HEK293T (cell line): Measurements from ENCODE around the gene RNU6-1.

Experiments used
- CTCF ChIA-PET: fragments of 350-600 bp; formaldehyde crosslinking; extraction: SDS; loops from one replicate; lab custom pipeline; 2021; ENCODE audit warnings: antibody characterized with exemption, inconsistent platforms; lab: Yijun Ruan, JAX
- POLR2A ChIA-PET: fragments of 350-600 bp; formaldehyde crosslinking; extraction: SDS; loops from one replicate; lab custom pipeline; 2020; ENCODE audit warnings: antibody characterized with exemption, inconsistent platforms; lab: Yijun Ruan, JAX
- DNase-seq: peaks from one replicate; pipeline ENCODE4 v3.0.0; 2012; ENCODE audit warnings: mixed read lengths; ENCODE audit errors: extremely low spot score
- ARNT ChIP-seq: fragments of 450-650 bp; IDR thresholded peaks from 2 replicates; pipeline ENCODE4 v1.6.1; 2017; ENCODE audit warnings: mild to moderate bottlenecking
- BHLHE40 ChIP-seq: fragments of 450-650 bp; IDR thresholded peaks from 2 replicates; pipeline ENCODE4 v1.6.1; 2016; ENCODE audit warnings: mild to moderate bottlenecking, moderate library complexity, borderline replicate concordance
- CTBP1 ChIP-seq: fragments of 450-650 bp; IDR thresholded peaks from 2 replicates; pipeline ENCODE4 v1.6.1; 2016; ENCODE audit warnings: borderline replicate concordance
- ELF4 ChIP-seq: fragments of 450-650 bp; IDR thresholded peaks from 2 replicates; pipeline ENCODE4 v1.6.1; 2017; ENCODE audit warnings: antibody characterized with exemption
- FOXA1 ChIP-seq: fragments of 450-650 bp; IDR thresholded peaks from 2 replicates; pipeline ENCODE4 v1.6.1; 2016; ENCODE audit warnings: mild to moderate bottlenecking
- FOXK2 ChIP-seq: fragments of 450-650 bp; IDR thresholded peaks from 2 replicates; pipeline ENCODE4 v1.6.1; 2016; ENCODE audit warnings: mild to moderate bottlenecking
- FOXM1 ChIP-seq: fragments of 450-650 bp; IDR thresholded peaks from 2 replicates; pipeline ENCODE4 v1.6.1; 2017; ENCODE audit warnings: mild to moderate bottlenecking, borderline replicate concordance
- HDGF ChIP-seq: fragments of 450-650 bp; IDR thresholded peaks from 2 replicates; pipeline ENCODE4 v1.6.1; 2017; ENCODE audit warnings: antibody characterized with exemption, borderline replicate concordance
- L3MBTL2 ChIP-seq: fragments of 450-650 bp; conservative IDR thresholded peaks from 2 replicates; pipeline ENCODE4 v1.6.1; 2016; ENCODE audit warnings: mild to moderate bottlenecking
- LEF1 ChIP-seq: fragments of 450-650 bp; IDR thresholded peaks from 2 replicates; pipeline ENCODE4 v1.6.1; 2017; ENCODE audit warnings: mild to moderate bottlenecking, borderline replicate concordance
- NFRKB ChIP-seq: fragments of 450-650 bp; IDR thresholded peaks from 2 replicates; pipeline ENCODE4 v1.6.1; 2016; ENCODE audit warnings: mild to moderate bottlenecking, moderate library complexity
- SP1 ChIP-seq: fragments of 450-650 bp; IDR thresholded peaks from 2 replicates; pipeline ENCODE4 v1.6.1; 2017
- SUZ12 ChIP-seq: fragments of 450-650 bp; IDR thresholded peaks from 2 replicates; pipeline ENCODE4 v1.6.1; 2016; ENCODE audit warnings: mild to moderate bottlenecking
- TARDBP ChIP-seq: fragments of 450-650 bp; IDR thresholded peaks from 2 replicates; pipeline ENCODE4 v1.6.1; 2016
- ZNF384 ChIP-seq: fragments of 450-650 bp; IDR thresholded peaks from 2 replicates; pipeline ENCODE4 v1.6.1; 2016
- TF ChIP-seq, protein P1 (sequence below): fragments of 450-650 bp; IDR thresholded peaks from 2 replicates; pipeline ENCODE4 v1.6.1; 2016

RNU6-1 gene

DNA sequence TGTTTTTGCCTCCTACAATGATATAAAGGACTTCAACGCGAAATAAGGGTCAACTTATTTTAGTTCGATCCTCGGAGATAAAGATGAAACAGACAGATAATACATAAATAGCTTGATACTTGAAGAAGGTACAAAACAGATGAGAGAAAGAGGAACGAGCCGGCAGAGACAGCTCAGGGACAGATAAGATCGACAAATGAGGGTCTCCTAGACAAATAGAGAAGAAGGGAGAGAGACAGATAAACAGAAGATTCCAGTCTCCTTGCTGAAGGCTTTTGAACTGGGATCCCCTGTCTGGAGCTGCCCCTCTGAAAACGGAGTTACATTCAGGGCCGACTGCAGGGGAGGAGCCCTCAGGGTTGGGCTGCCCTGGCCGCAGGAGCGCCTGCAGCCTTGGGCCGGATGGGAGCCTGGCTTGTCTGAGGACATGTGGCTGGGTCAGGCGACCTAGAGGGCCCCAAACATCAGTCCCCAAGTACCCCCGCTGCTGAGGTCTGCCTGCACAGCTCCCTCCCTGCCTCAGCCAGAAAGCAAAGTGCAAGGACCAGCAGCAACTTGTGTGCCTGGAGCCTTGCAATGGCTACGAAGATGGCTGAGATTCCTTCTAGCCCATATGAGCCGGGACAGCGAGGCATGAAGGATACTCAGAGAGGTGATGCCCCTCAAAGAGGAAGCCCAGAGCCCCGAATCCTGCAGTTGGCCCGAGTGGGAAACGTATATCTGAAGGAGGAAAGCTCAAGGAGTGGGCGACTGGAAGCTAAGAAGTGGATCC lies 15.5 kb downstream of the RNU6-1 start:
- no peak for DNase-seq
- POLR2A ChIA-PET, result interaction anchor here (0.8 to 1.4 kb wide), 4 partner anchors 33 to 323 kb away, joined by 3 to 4 read pairs (median 3); no protein-coding TSS in a partner anchor
- TF ChIP-seq SUZ12, result no peak
- CTCF ChIA-PET, result interaction anchor here (0.6 to 1.4 kb wide), 6 partner anchors 12 to 1258 kb away, joined by 3 to 9 read pairs (median 3); partner anchors contain the start of gene CLN6

DNA sequence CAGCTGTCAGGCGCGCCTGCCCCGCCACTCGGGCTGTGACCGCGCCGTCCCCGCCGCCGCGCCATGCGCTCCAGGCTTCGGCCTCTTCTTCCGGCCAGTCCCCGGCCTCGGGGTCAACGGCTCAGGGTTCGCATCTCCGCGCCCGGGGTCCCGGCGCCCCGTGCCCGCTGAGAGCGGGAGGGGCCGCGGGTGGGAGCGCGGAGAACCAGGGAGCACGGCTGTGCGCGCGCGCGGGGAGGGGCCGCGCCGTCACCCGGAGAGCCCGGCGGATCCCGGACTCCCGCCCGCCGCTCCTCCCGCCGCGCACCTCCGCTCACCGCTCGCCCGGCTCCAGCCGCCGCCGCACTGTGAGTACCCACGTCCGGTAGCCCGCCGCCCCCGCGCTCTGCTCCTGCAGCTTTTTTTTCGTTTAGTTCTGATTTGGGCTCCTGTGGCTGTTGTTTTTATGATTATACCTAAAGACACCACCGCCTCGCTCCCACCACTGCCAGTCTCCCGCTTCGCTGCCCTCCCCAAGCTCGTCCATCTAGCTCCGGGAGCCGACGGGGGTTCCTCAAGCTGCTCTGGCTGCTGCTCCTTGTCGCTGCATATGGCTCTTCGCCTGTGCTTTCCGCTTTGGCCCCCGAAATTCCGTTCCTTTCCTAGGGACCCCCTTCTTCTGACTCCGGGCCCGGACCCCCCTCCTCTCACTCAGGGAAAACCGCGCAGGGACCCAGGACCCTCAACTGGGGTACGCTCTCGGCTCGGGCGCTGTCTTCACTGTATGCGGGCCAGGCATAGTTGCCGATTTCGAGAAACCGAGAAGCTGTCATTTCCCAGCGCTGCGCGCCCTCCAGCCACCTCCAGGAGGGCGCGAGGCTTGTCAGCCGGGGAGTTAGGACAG lies 16.3 kb downstream of the RNU6-1 start:
- POLR2A ChIA-PET, result interaction anchor here (0.8 to 1.7 kb wide), 4 partner anchors 33 to 322 kb away, joined by 3 to 4 read pairs (median 4); no protein-coding TSS in a partner anchor
- DNase-seq, result peak; percentile 59
- TF ChIP-seq SP1 (no peak), SUZ12 (no peak), HDGF (no peak), ELF4 (no peak), FOXA1 (no peak), CTBP1 (no peak), TARDBP (no peak), BHLHE40 (no peak), FOXK2 (no peak), NFRKB (no peak), ZNF384 (no peak), LEF1 (no peak), ARNT (no peak), L3MBTL2 (no peak; the same call in 1 of the 2 replicates), FOXM1 (no peak)
- TF ChIP-seq, protein P1, sequence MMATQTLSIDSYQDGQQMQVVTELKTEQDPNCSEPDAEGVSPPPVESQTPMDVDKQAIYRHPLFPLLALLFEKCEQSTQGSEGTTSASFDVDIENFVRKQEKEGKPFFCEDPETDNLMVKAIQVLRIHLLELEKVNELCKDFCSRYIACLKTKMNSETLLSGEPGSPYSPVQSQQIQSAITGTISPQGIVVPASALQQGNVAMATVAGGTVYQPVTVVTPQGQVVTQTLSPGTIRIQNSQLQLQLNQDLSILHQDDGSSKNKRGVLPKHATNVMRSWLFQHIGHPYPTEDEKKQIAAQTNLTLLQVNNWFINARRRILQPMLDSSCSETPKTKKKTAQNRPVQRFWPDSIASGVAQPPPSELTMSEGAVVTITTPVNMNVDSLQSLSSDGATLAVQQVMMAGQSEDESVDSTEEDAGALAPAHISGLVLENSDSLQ, result no peak
- CTCF ChIA-PET, result interaction anchor here (0.6 to 1.4 kb wide), 6 partner anchors 13 to 1257 kb away, joined by 3 to 9 read pairs (median 3); no protein-coding TSS in a partner anchor

DNA sequence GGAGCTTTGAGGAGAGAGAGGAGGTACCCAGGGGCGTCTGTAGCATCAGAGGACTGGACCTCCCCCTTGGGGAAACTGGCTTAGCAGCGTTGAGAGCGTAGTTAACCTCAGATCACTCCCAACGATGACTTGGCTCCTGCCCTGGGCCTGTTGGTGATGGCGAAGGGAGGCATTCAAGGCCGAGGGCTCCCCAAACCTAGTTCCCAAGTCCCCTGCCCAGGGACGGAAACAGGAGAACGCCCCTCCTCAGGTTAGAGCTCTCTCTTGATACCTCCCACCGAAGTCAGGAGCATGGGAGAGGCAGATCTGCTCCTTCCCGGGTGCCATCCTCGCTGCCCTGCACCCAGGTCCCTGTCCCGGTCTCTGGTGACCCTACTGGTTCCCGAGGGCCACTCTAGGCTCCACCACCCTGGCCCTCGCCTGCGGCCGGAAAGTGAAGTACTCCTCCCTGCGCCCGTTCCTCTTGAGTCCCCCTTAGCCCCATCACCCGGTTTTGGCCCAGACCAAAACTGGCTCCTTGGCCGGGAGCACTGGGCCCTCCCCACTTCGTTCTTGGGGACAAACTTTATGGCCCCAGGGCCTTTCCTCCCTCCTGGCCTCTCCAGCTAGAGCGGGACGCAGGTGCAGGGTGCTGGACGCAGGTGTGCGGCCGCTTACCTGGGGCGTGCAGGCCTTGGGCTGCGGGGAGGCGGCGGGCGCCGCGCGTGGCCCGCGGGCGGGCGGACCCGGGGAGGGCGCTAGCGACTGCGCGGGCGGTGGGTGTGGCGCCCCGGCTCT lies 17.1 kb downstream of the RNU6-1 start:
- TF ChIP-seq SUZ12, result no peak
- no peak for TF ChIP-seq BHLHE40
- TF ChIP-seq SP1, result no peak
- TF ChIP-seq FOXA1, result no peak
- no peak for TF ChIP-seq ARNT
- no peak for TF ChIP-seq L3MBTL2
- TF ChIP-seq CTBP1, result no peak
- no peak for TF ChIP-seq NFRKB
- TF ChIP-seq, protein P1, result no peak
- no peak for TF ChIP-seq LEF1
- TF ChIP-seq ELF4, result no peak
- TF ChIP-seq TARDBP, result no peak
- TF ChIP-seq ZNF384, result no peak
- TF ChIP-seq FOXK2, result no peak
- no peak for TF ChIP-seq HDGF
- no peak for TF ChIP-seq FOXM1
- ChIA-PET POLR2A (interaction anchor here (1.7 kb wide), 1 partner anchor 41 kb away, joined by 4 read pairs; no protein-coding TSS in a partner anchor), CTCF (no interaction called here)
- DNase-seq, result no peak

DNA sequence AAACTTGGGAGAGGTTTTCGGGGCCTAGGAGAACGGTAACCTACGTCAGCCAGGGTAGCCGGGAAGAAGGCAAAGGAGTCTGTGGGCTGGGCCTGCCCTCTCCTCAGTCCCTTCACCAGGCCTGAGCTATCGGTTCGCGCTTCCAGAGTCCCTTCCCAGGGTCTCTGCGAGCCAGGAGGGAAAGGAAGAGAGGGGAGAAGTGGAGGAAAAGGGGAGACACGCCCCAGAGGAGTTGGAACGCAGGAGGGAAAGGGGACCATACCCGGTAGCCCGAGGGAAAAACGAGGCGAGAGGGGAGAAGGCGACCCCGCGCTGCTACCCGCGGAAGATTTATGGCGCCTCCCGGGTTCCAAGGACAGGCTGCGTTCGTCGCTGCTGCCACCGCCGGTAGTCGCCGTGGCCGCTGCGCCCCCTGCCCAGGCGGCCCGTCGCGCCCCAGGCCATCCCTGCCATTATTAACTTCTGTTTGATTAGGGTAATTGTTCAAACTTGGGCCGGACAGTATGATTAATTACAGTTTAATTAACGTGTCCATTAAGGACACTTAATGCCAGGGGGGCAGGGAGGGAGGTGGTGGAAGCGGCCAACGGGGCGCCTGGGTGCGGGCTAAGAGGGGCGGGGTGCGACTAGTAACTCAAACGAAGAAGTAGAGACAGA lies 17.9 kb downstream of the RNU6-1 start:
- DNase-seq, result no peak
- TF ChIP-seq SP1 (no peak), ZNF384 (no peak), ELF4 (no peak), ARNT (no peak), SUZ12 (no peak), TARDBP (no peak), L3MBTL2 (no peak), FOXK2 (no peak), CTBP1 (no peak)
- TF ChIP-seq, protein P1, result no peak
- POLR2A ChIA-PET, result interaction anchor here (1.7 kb wide), 1 partner anchor 40 kb away, joined by 4 read pairs; no protein-coding TSS in a partner anchor
- CTCF ChIA-PET, result no interaction called here
